Cardiac septum (tissue), 1 donor: Measurements from ENCODE around the gene MYZAP. TPM values are rescaled to one million over a fixed set of nuclear protein-coding genes. Genes with fewer than 3 reads are reported as not detected.
A peak's percentile ranks its signal among the peaks of the same experiment; 100 is the strongest.

ENCODE experiments used
- DNase-seq: peaks from one replicate; pipeline ENCODE4 v3.0.0-alpha.2; 2020; ENCODE audit warnings: low spot score
- intact Hi-C: fragments of 100-400 bp; cut with DNase I; formaldehyde crosslinking; loops from one replicate; pipeline ENCODE4 v1.14.0; 2022
- long read RNA-seq: library from polyadenylated mRNA; unstranded; transcript quantifications from one replicate; pipeline ENCODE4 v2.0.0, GENCODE V29; 2021
- total RNA-seq: library from RNA; stranded (reverse); fragmentation: NEBNext Ultra II Directional; extraction: Animal tissue kit (Norgen Biotek cat#: 25700); gene quantifications from one replicate; pipeline ENCODE4 v1.2.1, GENCODE V29; 2021
- donor health status: DM: no; HTN: no; CAD: no.

Gene MYZAP
- total RNA-seq: 658 TPM
- long read RNA-seq, transcript MYZAP-201 (13 exons, 2,361 nt): major isoform, 1,841 of 1,915 reads
- long read RNA-seq, transcript MYZAP-202 (12 exons, 2,181 nt): minor isoform, 24 of 1,915 reads
- long read RNA-seq, partial matches to known transcripts: 2 of 1,915 reads
- long read RNA-seq, other reads (novel, unspliced or antisense): 48 of 1,915 reads

GRCh38 chr15:57591822-57592367 is at the start of gene MYZAP:
TSS of gene MYZAP (plus strand) at chr15:57591904. CDS start at chr15:57592035, 131 bp downstream.
- DNase-seq: peak; percentile 81
- intact Hi-C loops: loop anchor here (2.0 kb wide), 1 partner anchor 23 kb away; no protein-coding TSS in a partner anchor

GRCh38 chr15:57542505-57542817 is 49.2 kb upstream of the MYZAP start:
- intact Hi-C loops: no loop called here
- DNase-seq: no peak

- DNase-seq: no peak
These were observed 46.7 kb upstream of the MYZAP start for GRCh38 chr15:57544848-57545480.

DNA sequence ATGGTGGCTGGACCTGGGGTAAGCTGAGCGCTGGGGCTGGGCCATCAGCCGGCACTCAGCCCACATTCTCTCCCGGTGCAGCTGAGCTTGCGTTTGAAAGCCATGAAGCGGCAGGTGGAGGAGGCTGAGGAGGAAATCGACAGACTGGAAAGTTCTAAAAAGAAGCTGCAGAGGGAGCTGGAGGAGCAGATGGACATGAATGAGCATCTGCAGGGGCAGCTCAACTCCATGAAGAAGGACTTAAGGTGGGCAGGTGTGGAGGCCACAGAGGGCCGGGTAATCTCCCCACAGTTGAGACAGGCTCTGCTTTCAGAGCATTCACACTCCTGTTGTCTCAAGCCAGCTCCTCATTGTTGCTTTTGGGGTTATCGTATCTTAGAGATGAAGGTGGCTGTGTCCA is 45.7 kb upstream of the MYZAP start:
- intact Hi-C loops: no loop called here
- DNase-seq: no peak

More at GRCh38 chr15:57544848-57545480, 46.7 kb upstream of the MYZAP start:
- intact Hi-C loops: no loop called here

GRCh38 chr15:57547243-57547755 is 44.4 kb upstream of the MYZAP start:
- intact Hi-C loops: no loop called here
- DNase-seq: no peak

GRCh38 chr15:57548351-57548750 is 43.4 kb upstream of the MYZAP start:
- no peak for DNase-seq
- intact Hi-C loops: no loop called here

DNA sequence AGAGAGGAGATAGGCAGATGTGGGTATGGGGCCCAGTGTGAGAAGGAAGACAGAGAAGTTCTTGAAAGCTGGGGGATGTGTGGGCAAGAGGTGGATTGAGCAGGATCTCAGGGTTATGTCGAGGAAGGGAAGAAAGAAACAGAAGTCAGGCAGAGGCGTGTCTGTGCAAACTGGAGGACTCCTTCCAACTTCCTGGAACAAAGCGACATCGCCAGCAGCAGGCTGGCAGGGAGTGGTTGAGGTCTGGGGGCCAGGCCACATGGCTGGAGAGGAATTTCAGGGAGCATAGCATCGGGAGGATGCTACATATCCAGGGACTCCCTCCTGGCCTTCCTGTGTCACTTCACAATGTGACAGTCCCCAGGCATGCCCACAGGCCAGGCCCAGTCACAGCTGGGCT is 42.9 kb upstream of the MYZAP start:
- no peak for DNase-seq
- intact Hi-C loops: no loop called here

GRCh38 chr15:57549935-57550334 is 41.8 kb upstream of the MYZAP start:
- DNase-seq: no peak
- intact Hi-C loops: loop anchor here (10.0 kb wide), 1 partner anchor 155 kb away; the partner anchor contains the start of gene POLR2M

DNA sequence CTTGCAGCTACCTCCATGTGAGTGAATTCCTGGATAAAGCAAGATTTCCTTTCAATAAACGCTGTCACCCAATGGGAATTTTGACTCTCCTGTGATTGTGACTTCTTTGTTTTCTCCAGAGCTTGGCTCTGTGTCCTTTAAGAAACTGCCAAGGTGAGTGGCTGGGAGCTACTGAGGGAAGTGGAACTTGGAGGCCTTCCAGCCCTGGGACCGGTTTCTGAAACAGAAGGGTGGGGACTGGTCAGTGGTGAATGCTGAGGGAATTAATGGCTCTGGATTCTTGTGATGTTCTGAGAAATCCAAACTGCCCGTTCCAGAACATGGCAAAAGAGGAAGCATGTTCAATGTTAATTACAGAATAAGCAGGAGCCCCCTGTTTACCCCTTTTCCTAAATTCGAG is 41.1 kb upstream of the MYZAP start:
- no peak for DNase-seq

DNA sequence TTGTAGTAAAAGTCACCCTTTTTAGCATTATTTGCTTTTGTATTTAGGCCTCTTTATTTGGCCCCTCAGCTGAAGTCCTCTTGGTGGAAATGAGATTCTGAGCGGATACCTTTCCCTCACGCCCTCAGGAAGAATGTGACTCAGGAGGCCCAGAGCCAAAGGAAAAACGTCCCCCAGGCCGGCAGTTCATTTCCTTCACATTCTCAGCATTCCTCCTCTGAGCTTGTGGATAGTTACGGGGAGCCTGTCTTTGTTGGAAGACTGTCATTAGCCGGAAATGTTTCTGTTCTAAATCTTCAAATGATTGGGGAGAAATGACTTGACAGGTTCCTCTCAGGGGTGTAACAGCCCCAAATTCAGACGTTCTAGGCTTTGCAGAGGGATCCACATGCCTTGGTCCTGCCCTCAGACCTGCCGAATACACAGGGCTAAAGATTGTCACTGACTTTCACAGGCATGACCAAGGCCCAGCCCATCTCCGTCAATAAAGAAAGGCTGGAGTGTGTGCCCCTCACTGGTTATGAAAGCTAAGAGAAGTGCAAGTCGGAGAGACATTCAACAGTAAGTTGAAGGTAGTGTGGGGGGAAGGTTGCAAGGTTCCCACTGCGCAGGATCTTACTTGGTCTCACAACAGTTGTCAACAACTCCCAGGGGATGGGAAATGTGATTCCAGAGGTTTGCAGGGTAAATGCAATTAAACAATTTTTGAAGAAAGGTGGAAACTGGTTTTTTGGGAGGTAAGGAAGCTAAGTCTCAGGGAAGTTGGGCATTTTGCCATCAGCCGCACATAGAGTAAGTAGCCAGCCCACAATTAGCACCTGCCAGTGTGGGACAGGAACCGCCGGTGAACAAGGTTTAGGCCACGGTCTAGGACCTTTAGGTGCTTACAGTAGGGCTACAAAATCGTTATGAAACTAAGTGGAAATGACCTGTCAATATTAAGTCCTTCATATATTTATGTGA is 39.7 kb upstream of the MYZAP start:
- no peak for DNase-seq
- intact Hi-C loops: loop anchor here (10.0 kb wide), 1 partner anchor 153 kb away; the partner anchor contains the start of gene POLR2M

More for the DNA sequence above, 41.1 kb upstream of the MYZAP start:
- intact Hi-C loops: loop anchor here (10.0 kb wide), 1 partner anchor 154 kb away; the partner anchor contains the start of gene POLR2M

- no peak for DNase-seq
- intact Hi-C loops: loop anchor here (10.0 kb wide), 1 partner anchor 152 kb away; the partner anchor contains the start of gene POLR2M
These were observed 38.9 kb upstream of the MYZAP start for GRCh38 chr15:57552678-57553334.

DNA sequence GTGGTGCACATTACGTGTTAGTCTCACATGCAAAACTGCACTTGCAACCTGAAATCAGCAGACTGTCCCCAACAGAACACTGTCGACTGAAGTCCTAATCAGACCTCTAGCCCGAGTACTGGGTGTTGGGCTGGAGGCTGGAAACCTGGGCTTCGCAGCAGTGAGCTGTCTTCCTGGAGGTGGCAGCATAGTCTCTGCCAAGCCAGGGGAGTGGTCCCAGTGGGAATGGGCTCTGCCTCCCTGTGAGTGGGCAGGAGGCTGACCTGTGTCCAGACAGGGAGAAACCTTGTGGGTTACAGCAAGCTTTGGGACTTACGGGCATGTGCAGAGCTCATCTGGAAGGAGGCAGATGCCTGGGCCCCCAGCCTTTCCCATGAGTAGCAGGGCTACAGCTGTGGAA is 38.2 kb upstream of the MYZAP start:
- intact Hi-C loops: loop anchor here (10.0 kb wide), 1 partner anchor 151 kb away; the partner anchor contains the start of gene POLR2M
- DNase-seq: no peak

DNA sequence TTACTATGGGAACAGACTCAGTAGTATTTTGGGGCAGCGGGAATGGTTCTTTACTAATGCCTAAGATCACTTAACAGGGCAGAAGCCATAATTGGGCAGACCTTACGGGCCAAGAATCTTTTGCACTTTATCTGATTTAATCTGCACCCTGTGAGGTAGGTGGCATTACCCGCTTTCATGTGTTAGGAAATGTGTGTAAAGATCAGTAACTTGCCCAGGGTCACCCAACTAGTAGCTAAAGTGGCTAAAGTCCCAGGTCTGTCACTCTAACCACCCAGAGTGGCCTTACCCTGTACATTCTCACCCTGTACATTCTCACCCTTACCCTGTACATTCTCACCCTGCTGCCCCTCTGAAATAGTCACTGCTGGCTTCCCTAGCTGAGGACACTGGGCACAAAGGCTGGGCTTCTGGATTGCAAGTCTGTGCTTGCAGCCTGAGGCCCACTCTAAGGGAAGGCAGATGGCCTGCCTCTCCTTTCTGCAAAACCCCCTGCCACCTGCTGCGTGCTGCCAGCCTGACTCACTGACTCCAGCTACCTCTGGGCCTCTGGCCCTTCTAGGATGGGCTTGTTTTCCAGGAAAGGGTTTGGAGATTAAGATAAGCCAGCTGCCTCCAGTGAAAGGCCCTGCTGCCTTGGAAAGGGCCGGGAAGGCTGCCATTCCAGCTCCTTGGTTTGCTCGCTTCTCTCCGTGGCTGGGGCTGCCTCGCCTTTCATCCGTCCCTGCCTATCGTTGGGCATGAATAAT is 37.5 kb upstream of the MYZAP start:
- intact Hi-C loops: loop anchor here (10.0 kb wide), 1 partner anchor 151 kb away; the partner anchor contains the start of gene POLR2M
- DNase-seq: no peak

DNA sequence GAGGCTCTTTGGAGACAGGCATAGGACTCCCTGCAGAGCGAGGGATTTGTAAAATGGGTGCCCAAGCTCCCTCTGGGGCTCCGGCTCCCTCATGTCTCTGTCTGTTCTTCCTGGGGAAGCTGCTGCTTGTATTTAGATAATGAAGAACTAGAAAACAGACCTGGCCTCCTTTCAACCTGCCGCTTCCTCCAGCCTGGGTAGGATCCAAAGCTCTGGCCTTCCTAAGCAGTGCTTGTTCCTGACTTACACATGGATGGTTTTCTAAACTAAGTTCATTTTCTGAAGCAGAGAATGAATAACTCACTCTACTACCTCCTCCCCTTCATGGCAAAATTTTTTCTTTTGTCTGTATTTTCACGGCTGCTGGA is 36.9 kb upstream of the MYZAP start:
- intact Hi-C loops: loop anchor here (10.0 kb wide), 1 partner anchor 150 kb away; the partner anchor contains the start of gene POLR2M

DNA sequence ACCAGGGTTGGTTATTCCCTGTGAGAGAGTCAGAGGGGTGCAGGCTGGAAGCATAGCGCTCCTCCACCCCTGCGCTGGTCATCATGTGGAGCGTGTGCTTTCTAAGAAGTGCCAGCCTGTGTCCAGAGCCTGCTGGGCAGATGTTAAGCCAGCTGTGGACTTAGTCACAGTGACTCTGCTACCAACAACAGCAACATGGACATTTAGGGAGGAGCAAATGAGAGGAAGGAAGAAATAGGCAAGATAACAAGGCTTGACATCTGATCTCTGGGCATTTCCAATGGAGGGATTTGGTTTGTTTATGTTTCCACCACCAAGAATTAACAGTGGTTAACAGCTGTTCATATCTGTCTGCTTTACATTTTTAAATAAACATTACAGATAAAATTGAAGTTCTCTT is 36.4 kb upstream of the MYZAP start:
- intact Hi-C loops: loop anchor here (10.0 kb wide), 1 partner anchor 150 kb away; the partner anchor contains the start of gene POLR2M
- no peak for DNase-seq

More for the DNA sequence above, 36.9 kb upstream of the MYZAP start:
- DNase-seq: no peak

- intact Hi-C loops: loop anchor here (10.0 kb wide), 1 partner anchor 149 kb away; the partner anchor contains the start of gene POLR2M
- DNase-seq: no peak
These were observed 35.7 kb upstream of the MYZAP start for GRCh38 chr15:57556040-57556439.

- intact Hi-C loops: loop anchor here (10.0 kb wide), 1 partner anchor 148 kb away; the partner anchor contains the start of gene POLR2M
- no peak for DNase-seq
These were observed 34.4 kb upstream of the MYZAP start for GRCh38 chr15:57557267-57557666.

DNA sequence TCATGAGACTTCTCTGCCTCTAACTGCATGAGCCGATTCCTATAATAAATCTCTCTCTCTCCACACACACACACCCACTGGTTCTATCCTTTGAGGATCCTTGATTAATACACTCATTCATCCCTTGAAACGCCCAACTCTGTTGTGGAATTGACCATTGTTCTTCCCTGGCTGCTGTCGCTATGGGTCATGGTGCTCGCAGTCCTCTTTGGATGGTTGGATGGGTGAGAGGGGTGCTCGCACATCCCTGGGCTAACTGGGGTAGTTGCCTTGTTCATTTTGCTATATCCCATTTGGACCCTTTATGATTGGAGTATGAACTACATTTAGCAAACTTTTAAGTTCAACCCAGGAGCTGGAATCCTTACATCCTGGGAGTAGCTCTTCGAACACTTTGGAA is 33.9 kb upstream of the MYZAP start:
- no peak for DNase-seq
- intact Hi-C loops: loop anchor here (2.0 to 10.0 kb wide), 2 partner anchors 147 to 509 kb away; partner anchors contain the start of gene POLR2M
